Activated CD4-positive, alpha-beta T cell treated with anti-CD3 and anti-CD28 coated beads for 4 hours (primary cell): ENCODE data around the gene MECR.

Experiments
- DNase-seq, 2 donors: peaks; one replicate each; pipeline ENCODE4 v3.0.0-alpha.2; 2020

The MECR gene, protein sequence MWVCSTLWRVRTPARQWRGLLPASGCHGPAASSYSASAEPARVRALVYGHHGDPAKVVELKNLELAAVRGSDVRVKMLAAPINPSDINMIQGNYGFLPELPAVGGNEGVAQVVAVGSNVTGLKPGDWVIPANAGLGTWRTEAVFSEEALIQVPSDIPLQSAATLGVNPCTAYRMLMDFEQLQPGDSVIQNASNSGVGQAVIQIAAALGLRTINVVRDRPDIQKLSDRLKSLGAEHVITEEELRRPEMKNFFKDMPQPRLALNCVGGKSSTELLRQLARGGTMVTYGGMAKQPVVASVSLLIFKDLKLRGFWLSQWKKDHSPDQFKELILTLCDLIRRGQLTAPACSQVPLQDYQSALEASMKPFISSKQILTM

DNA sequence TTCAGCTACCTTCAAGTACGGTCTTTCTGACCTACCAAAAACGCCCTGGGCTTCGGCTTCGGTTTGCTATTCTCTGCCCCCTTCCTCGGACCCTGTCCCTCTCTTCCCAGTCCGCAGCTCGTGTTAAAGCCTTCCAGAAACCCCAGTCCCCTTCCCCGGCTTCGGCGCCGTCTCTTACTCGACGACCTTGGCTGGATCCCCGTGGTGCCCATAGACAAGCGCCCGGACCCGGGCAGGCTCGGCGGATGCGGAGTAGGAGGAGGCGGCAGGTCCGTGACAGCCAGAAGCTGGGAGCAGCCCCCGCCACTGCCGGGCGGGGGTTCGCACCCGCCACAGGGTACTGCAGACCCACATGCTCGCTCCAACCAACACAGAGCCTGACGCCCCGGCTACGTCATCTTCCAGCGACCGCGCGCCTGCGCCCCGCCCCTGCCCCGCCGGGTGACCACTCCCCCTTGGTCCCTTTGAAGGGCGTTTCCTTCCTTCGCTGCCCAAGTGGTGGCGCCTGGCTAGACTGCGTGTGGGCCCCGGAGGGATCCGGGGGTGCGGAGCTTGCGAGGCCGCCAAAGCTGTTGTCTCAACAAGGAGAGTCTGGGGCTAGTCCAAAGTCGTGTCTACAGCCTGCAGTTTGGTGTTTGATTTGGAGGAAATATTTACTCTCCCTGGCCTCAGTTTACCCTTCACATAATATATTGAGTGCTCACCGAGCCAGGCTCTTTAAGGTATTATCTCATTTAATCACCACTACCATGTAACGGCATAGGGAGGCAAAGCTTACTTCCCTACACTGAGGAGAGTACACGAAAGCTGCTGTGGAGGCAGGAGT, at the start of gene MECR:
TSS of gene MECR (minus strand) at position 382 of the 826 bp plus-strand sequence. CDS start at position 354, 28 bp downstream.
- DNase-seq: peak; percentile 91 to 95

DNA sequence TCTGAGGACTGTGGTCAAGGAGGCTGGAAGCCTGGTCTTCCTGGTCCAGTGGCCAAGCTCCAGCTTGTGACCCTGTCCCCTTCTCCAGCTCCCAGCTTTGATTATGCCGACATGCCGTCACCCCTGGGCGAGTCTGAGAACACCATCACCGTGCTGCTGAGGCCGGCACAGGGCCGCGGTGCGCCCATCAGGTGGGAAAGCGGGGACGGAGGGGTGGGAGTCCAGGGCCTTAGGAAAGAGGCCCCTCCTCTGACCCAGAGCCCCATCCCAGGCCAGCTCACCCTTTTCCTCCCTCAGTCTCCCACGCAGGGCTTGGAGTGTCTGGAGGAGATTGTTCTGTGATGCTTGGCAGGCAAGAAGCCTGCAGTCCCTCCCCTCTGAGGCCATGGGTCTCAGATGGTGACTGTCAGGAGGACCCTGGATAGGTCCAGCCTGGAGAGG, 49.2 kb upstream of the MECR start:
- no peak for DNase-seq

DNA sequence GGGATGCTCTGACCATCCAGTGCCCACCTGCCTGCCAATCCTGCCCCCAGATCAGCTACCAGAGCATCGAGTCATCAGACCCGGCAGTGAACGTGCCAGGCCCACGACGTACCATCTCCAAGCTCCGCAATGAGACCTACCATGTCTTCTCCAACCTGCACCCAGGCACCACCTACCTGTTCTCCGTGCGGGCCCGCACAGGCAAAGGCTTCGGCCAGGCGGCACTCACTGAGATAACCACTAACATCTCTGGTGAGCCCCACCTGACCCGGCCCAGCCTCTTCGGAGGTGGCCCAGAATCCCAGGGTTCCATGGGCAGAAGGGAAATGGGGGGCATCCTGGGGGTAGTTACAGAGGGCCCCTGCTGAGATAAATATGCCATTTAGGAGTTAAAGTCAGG, 48.7 kb upstream of the MECR start:
- no peak for DNase-seq

DNA sequence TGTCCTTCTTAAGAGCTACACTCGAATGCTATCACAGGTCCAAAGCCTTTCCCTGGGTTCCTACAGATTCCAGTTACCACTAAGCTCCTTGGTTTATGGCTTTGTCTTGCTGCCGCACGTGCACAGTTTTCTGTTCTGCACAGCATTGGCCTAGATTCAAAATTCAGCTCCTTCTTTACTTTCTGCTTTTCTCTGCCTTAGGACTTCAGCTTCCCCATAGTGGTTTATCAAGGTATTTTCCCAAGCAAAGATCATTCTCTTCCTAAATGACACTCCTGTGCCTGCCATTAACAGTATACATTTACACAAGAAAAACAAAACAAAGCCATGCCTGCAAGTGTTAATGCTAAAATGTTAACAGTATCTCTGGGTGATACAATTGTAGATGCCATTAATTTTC, 47.4 kb upstream of the MECR start:
- no peak for DNase-seq

DNA sequence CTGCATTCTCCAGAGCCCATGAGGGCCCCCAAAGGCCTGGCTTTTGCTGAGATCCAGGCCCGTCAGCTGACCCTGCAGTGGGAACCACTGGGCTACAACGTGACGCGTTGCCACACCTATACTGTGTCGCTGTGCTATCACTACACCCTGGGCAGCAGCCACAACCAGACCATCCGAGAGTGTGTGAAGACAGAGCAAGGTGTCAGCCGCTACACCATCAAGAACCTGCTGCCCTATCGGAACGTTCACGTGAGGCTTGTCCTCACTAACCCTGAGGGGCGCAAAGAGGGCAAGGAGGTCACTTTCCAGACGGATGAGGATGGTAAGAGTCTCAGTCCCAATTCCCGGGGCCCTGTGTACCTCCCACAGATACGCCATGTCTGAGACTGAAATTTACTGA, 44.7 kb upstream of the MECR start:
- no peak for DNase-seq

DNA sequence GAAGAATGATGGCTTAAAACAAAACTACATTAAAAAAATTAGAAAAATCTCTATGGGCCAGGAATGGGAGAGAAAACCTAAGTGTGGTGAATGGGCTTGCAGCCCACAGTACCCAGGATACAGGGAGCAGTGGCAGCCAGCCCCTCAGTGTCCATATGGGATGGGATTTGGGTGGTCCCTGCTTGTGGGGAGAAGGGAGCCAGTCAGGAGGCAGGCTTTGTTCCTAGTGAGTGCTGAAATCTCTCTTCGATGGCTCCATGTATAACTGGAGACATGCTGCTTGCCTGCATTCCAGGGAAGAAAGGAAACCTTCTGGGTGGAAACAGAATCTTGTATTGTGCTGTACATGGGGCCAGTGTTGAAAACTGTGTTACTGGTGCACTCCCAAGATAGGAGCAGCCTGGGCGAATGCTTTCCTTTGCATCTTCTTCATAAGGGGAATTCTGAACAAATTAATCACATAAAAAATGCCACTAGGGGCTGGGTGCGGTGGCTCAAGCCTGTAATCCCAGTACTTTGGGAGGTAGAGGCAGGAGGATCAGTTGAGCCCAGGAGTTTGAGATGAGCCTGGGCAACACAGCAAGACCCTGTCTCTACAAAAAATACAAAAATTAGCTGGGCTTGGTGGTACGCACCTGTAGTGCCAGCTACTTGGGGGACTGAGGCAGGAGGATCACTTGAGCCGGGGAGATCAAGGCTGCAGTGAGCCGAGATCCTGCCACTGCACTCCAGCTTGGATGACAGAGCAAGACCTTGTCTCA, 41.6 kb upstream of the MECR start:
- DNase-seq: no peak

DNA sequence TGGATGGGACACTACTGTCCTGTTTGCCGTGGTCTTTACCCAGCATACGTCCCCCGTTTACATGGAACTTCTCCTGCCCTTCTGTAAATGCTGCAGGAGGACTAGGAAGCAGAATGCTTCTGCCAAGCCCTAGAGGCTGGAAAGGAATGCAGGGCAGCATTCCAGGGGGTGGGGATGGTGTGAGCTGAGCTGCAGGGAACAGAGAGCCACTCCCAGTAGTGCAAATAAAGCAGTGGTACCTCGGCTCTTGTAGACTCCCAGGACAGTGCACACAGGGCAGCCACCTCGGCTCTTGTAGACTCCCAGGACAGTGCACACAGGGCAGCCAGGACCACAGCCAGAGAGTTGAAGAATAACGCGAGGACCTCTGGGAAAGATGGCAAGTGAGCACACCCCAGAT, 41.0 kb upstream of the MECR start:
- no peak for DNase-seq

- no peak for DNase-seq
Observed at GRCh38 chr1:29270929-29271521, 40.3 kb upstream of the MECR start.

- no peak for DNase-seq
Observed at GRCh38 chr1:29269382-29269781, 38.6 kb upstream of the MECR start.

DNA sequence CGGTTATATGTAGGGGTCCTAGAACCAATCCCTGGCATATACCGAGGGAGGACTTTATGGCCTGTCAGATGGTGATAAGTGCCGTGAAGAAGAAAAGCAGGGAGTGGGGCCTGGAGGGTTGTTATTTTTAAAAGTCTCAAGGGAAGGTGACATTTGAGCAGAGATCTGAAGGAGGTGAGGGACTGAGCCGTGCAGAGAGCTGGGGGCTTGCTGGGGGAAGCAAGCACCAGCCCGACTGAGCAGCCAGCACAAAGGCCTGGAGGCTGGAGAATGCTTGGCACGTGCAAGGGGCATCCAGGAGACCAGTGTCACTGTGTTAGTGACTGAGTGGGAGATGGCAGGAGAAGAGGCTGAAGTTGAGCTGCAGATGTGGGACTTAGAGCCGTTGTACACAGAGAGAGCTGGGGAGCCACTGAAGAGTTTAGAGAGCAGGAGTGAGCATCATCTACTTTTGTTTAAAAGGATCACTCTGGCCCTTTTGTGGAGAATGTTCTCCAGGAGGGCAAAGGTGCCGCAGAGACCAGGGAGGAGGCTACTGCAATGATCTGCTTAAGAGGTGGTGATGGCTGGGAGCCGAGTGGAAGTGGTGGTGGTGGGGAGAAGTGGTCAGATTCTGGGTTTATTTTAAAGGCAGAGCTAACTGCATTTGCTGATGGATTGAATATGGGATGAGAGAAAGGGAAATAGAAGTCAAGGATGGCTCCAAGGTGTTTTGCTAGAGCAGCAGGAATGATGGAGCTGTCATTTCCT, 36.8 kb upstream of the MECR start:
- DNase-seq: no peak

DNA sequence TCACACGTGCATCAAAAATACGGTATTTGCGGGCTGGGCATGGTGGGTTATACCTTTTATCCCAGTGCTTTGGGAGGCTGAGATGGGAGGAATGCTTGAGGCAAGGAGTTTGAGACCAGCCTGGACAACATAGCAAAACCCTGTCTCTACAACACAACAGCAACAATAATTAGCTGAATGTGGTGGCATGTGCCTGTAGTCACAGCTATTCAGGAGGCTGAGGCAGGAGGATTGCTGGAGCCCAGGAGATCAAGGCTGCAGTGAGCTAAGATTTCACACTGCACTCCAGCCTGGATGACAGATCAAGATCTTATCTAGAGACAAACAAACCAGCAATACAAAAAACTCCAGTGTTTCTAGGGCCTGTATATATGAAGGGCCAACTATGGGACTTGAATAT, 36.2 kb upstream of the MECR start:
- DNase-seq: no peak

- no peak for DNase-seq
Observed at GRCh38 chr1:29264773-29265389, 34.1 kb upstream of the MECR start.

GRCh38 chr1:29260531-29260930, 29.8 kb upstream of the MECR start:
- DNase-seq: no peak

DNA sequence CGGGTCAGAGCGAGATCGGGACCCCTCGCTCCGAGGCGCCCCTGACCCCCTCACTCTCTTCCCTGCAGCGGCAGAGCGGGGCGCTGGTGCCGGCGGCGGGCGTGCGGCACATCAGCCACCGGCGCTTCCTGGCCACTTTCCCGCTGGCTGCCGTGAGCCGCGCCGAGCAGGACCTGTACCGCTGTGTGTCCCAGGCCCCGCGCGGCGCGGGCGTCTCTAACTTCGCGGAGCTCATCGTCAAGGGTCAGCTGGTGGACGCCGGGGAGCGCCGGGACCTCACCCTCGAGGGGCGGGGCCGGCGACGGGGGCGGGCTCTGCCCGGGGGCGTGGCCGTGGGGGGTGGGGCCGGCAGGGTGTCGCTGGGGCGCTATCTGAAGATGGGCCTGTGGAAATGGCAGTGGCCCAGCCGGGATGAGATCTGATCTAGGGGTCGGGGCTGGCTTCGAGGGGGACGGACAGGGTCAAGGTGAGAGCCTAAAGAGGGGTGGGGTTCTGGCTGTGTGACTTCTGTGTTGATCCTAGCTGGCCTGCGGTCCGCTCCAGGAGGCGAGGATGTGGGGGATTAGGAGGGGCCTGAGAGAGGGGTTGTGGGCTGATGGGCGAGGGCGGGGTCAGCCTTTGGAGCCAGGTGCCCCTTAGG, 29.2 kb upstream of the MECR start:
- peak in 1 of 2 donors; percentile 22 for DNase-seq

DNA sequence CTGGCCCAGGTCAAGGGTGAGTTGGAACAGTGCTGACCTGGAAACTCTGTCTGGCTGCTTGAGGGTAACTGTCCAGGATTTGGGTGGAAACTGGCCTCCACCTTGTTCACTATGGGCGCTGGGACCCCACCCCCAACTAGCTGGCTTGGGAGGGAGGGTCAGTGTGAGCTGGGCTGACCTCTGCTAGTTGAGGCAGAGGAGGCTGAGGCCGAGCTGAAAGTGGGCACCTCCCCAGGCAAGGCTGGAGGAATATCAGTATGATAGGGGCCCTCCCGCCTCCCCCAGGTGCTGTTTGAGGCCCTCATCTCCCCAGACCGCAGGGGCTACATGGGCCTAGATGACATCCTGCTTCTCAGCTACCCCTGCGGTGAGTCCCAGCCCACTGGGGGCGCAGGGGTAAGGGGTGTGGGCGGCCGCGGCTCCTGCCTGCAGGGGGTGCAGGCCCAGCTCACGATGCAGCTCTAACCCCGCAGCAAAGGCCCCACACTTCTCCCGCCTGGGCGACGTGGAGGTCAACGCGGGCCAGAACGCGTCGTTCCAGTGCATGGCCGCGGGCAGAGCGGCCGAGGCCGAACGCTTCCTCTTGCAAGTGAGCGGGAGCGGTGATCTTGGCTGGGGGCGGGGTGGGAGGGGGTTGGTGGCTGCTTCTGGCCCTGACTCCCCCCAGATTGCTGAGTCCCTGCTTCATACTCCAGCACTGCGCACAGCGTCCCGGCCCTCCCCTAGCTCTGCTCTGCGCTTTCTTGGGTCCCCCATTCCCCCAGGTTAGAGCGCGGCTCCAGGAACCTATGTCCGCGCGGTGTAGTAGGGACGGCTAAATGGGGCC, 28.5 kb upstream of the MECR start:
- DNase-seq: no peak

DNA sequence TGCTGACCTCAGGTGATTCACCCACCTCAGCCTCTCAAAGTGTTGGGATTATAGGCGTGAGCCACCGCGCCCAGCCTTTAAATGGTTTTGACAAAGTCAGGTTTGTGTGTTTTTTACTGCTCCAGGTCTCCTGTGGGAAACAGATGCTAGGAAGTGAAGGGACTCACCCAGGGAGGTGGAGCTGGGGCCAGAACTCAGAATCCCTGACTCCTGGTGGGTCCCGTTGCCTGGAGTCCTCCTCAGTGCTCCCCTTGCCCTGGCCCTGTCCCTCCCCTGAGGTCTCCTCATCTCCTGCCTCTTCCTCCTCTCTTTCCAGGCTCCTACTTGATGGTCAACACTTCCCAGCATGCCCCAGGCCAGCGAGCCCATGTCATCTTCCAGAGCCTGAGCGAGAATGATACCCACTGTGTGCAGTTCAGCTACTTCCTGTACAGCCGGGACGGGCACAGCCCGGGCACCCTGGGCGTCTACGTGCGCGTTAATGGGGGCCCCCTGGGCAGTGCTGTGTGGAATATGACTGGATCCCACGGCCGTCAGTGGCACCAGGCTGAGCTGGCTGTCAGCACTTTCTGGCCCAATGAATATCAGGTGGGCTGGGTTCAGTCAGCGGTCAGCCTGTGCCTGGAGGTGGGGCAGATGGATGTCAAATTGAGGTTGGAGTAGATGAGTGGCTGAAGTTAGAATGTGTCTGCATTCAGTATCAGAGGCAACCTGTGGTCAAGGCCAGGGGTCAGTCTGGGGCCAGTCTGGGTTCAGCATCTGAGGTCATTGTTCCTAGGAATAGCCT, 27.6 kb upstream of the MECR start:
- no peak for DNase-seq

DNA sequence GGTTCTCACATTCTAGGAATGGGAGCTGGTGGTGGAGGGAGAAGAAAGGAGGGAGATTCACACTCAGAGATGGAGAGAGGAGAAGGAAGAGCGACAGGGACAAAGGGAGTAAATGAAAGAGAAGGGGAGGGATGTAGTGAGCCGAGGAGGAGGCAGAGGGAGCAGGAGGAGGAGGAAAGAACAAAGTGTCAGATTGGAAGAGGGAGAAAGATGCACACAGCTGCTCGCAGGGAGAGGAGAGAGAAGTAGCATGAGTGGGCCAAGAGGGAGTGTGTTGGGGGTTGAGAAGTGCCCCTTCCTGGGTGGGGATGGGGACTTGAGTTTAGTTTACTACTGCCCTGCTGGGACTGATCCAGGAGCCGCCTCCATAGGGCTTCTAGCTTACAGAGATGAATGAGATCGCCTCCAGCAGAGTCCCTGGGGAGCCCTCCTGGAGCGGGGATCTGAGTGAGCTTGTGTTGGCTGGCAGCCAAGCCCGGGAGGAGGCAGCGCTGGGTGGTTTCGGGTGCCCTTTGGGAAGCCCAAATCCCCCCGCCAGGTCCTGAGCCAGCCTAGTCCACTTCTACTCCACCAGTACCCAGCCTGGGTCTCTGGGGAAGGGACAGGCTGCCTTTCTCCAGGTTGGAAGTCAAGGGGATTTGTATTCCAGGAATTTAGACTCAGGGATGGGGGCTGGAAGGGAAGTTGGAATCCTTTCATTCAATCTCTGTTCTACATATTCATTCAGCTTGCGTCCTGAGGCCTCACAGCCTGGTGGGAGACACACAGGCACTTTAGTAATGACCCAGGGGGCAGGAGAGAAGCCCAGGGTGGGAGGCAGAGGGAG, 26.5 kb upstream of the MECR start:
- DNase-seq: no peak

- DNase-seq: no peak
Observed at GRCh38 chr1:29256394-29256793, 25.7 kb upstream of the MECR start.
